Measurements from ENCODE around the gene ARMH4.

- TF ChIP-seq CTCF (IDR thresholded peaks at IDR 0.05) (no peak), ZFX (IDR thresholded peaks at IDR 0.05; ENCODE audit: borderline replicate concordance) (no peak)
Observed at GRCh38 chr14:57970175-57970574, 181.8 kb downstream of the ARMH4 start.

Measured in 22Rv1 (cell line).